C4-2B (cell line): ENCODE results near the gene TBC1D22A.

Experiments
- H3K27ac ChIP-seq: fragments of 450-650 bp; 2 replicates; pipeline ENCODE4 v1.5.1; 2017
- CTCF ChIP-seq: fragments of 450-650 bp; conservative IDR thresholded peaks from 2 replicates; pipeline ENCODE4 v1.5.1; 2017; ENCODE audit warnings: mild to moderate bottlenecking
- ZFX ChIP-seq: fragments of 450-650 bp; IDR thresholded peaks from 2 replicates; pipeline ENCODE4 v1.6.1; 2017

Gene TBC1D22A

GRCh38 chr22:47067911-47068625 lies 305.6 kb downstream of the TBC1D22A start:
- no peak overlapping the region for H3K27ac ChIP-seq
- no peak for TF ChIP-seq ZFX
- TF ChIP-seq CTCF = no peak

DNA sequence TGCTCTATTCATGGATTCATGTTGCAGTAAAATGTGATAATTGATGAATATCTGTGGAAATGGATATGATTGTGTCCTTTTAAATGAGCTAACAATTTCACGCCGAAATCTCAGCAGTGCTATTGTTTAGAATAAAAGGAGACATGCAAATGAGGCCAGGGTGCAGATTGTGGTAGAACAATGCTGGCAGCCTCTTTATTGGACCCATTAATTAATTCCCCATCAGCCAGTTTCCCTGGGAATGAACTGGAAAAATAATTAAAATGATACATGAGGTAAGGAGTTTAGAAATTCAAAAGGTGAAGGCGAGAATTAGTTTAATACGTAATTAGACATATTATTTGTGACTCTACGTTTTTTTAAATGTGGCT lies 306.2 kb downstream of the TBC1D22A start:
- no peak for TF ChIP-seq ZFX
- TF ChIP-seq CTCF = no peak
- no peak overlapping the region for H3K27ac ChIP-seq

DNA sequence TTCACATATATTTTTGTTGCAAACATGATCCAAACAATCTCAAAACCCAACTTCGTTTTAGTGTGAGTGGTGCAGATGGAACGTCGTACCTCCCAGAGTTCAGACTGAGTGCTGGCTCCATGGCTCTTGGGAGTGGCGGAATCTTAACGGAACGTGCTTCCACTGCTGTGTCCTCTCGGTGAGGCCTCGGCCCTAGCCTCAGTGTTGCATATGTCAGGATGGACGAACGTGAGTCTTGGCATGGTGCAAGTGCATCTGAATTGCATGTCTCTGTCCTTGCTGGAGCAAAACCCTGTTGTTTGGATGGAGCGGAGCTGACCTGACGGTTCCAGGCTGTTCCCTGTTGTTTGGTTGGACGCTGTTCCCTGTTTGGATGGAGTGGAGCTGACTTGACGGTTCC lies 306.8 kb downstream of the TBC1D22A start:
- no peak for TF ChIP-seq ZFX
- no peak for TF ChIP-seq CTCF
- H3K27ac ChIP-seq = no peak overlapping the region

- H3K27ac ChIP-seq = no peak overlapping the region
- TF ChIP-seq ZFX (no peak), CTCF (no peak)
Measured at GRCh38 chr22:47071078-47071806, 308.8 kb downstream of the TBC1D22A start.

- H3K27ac ChIP-seq = no peak overlapping the region
- TF ChIP-seq CTCF = no peak
- no peak for TF ChIP-seq ZFX
Measured at GRCh38 chr22:47071807-47072641, 309.6 kb downstream of the TBC1D22A start.

DNA sequence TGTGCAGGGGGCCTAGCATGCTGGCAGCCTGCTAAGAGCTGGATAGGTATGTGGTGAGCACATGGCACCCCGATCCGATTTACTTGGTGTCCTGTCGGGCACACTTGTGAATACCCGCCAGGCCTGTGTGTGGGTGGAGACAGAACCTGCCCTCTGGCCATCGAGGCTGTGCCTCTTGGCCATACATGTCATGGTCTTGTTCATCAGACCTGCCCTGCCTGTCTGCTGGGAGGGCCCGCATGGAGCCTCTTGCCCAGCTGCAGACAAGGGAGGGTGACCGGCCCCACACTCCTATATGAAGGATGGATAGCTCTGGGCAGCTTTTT lies 310.2 kb downstream of the TBC1D22A start:
- TF ChIP-seq CTCF = no peak
- TF ChIP-seq ZFX = no peak
- no peak overlapping the region for H3K27ac ChIP-seq

GRCh38 chr22:47073075-47073474 lies 310.6 kb downstream of the TBC1D22A start:
- no peak overlapping the region for H3K27ac ChIP-seq
- TF ChIP-seq ZFX (no peak), CTCF (no peak)
